Jurkat, Clone E6-1 (cell line): Measurements from ENCODE around the gene ST3GAL6.
A peak's percentile ranks its signal among the peaks of the same experiment; 100 is the strongest.

Experiments used
- DNase-seq: peaks from one replicate; pipeline ENCODE4 v3.0.0-alpha.2; 2011; ENCODE audit warnings: low read depth, low spot score
- H3K4me3 ChIP-seq: 2 replicates; pipeline ENCODE4 v1.5.1; 2011; ENCODE audit warnings: mild to moderate bottlenecking, low read length, control low read depth, moderate library complexity

Gene ST3GAL6

DNA sequence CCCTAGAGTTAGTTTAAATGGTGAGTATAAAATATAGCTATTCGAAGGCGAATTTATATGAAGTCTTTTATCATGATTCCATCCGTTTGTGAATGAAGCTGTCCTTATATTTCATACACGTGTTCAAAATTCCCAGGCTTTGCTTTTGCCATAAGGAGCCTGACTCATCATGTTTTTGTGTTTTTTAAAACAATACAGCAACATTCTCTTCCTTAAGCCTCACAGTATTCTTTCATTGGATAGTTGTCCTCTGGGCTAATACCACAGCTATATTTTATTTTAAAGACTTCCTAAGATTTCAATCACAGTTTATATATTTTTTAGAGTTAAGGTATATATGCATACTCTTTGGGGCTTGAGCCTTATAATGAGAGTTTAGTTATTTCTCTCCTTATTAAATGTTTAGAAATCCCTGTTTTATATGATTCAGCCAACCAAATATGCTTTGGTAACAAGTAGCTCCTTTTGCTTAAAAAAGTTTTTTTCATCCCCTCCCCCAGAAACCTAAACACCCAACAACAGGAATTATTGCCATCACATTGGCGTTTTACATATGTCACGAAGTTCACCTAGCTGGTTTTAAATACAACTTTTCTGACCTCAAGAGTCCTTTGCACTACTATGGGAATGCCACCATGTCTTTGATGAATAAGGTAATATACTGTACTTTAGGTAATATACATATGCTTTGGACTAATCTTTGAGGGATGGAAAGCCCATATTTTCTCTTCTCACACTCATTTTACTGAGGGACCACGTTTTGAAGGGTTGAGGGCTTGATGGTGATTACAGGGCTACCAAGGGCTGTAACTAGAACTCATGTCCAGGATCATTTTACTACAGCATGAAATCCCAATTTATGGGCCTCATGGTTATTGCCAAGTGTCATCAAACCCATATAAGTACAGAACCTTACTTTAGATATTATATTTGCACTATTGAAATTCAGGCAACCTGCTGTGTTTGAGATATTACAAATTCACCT, 28.5 kb downstream of the ST3GAL6 start:
- no peak overlapping the region for H3K4me3 ChIP-seq
- no peak for DNase-seq

DNA sequence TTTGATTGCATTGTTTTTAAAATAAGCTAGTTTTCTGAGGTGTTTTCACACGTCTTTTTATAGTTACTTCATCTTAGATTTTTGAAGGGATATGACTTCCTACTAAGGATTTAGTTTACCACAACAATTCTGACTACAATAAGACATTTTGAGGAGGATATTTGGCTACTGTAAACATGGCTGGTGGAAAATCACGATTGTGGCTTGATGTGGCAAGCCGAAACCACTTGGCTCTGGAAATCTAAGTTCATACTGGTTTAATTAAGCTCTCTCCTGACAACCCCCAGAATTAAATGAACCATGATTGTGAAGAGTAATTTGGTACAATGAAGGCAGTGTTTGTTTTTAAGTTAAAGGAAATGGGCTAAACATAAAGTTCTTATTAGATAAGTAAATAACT, 30.8 kb downstream of the ST3GAL6 start:
- no peak for DNase-seq
- no peak overlapping the region for H3K4me3 ChIP-seq

DNA sequence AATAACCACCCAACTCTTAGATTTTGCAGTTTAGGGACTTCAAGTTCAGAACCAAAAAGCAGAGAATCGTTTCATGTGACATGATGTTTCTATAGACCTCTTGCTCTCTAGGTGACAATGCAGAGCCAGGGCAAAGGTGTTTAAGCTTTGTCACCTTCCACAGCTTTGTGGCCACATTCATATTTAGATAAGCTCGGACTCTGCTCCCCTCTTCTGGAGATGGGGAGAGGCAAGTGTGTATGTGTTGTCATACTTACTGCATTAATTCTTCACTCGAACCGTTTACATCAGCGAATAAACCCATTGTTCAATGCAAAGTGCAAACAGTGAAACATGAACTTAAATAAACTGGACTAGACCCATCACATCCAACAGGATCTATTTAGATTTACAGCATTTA, 33.2 kb downstream of the ST3GAL6 start:
- H3K4me3 ChIP-seq: no peak overlapping the region
- DNase-seq: no peak

DNA sequence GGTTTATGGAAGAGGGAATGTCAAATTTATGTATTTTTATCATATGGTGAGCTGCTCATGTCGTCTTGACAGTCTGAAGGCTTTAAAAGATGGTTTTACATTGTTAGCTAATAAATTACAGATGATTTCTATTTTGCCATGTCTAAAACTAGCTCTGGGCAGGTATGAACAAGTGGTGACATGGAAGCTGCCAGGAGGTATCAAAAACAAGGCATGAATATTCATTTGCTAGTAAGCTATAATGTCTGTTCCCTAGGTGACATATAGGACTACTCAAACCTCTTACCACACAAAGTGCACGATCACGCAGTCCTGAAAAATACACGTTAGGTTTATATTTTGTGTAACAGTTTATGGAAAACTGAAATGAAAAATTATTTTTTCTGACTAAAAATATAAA, 34.8 kb downstream of the ST3GAL6 start:
- DNase-seq: no peak

DNA sequence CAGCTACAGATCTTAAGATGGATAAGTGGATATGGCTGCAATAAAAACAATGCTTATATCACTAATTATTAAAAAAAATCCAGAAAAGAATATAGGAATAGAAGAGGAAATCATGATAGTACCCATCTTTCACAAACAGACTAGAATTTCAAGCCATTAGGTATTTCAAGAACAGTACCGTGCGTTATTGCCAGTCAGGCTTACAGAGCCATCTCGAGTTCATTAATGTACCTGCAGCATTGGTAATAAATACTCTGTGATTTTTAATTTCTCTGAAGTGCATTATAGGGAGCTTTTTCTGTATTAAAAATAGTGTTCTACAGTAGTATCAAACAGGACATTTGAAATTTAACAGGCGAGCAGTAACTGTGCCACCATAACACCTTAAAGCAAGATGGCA, 35.7 kb downstream of the ST3GAL6 start:
- no peak for DNase-seq
- H3K4me3 ChIP-seq: no peak overlapping the region

More for the DNA sequence above, 34.8 kb downstream of the ST3GAL6 start:
- H3K4me3 ChIP-seq: no peak overlapping the region

DNA sequence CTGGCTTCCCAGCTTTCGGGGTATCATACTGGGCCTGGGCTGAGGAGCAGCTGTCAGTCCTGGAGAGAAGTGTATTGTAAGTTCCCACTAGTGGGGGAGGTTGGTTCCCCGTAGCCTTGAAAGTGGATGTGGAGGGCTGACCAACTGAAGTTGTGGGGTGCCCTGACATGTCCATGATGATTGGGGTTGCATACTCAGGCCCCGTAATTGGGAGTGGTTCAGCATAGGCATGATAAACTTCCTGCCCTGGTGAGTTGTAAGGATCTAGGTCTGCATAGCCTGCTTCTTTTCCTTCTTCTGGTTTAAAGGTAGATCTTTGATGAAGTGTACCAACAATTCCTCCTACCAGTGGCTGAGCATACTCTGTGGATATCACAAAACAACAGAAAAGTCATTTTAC, 36.3 kb downstream of the ST3GAL6 start:
- DNase-seq: no peak
- no peak overlapping the region for H3K4me3 ChIP-seq

DNA sequence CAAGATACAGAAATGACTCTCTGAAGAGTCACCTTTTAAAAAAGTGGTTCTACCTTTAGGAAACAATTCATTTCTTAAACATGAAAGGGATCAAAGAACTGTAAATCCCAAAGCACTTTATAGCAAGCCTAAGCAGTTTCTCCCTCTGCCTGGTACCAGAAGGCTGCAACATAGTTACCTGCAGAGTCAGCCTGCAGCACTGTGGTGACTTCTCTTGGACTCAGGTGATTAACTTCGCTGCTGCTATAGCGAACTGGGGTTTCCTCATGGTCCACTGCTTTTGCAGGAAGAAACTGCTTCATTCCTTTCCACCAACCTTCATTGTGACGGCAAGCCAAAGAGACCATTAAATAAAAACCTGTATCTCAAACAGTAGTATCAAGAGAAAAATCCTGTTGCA, 37.3 kb downstream of the ST3GAL6 start:
- DNase-seq: no peak
- no peak overlapping the region for H3K4me3 ChIP-seq

DNA sequence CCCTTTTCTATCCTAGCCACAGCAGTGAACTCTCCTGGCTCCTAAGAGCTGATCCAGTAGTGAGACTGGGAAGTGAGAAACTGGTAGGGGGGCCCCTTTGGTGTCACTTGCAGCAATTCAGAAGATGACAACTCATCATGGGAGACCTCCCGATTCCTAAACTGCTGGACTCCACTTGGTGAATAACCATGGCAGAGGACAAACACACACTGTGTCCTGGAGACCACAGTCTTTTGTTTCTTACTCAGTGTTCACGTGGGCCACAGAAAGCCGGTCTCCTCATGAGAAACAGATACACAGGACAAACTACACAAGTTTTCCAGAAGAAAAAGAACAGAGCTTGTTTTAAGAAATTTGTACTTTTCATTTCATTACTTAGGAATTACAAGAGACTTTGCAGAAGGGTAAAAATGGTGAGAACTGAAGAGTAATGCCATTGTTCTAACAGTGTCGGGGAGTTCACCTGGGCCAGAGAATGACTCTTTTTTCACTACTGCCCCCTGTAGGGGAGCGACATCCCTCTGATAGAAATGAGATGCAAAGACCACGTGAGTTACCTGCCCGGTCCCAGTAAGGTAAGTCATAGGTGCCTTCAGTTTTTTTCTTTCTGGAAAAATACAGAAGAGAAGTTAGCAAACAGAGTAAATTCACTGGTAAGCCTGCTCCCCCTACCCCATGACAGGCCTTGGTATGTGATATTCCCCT, 38.1 kb downstream of the ST3GAL6 start:
- H3K4me3 ChIP-seq: no peak overlapping the region

DNA sequence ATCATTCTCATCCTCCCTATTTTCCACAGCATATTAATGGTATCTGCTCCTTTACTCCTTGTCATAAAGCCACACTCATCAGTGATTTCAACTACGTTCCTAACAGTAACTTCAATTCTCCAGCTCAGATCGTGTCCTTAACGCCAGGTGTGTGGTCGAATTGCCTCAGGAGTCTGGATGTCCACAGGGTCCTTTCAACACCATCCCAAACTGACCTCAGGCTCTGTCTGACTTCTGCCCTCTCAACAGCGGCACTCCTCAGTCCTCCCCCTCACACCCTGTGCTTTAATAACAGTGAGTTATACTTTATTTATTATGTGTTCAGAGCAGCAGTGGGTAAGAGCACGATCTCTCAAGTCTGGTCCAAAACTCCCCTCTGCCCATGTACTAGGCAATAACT, 42.4 kb downstream of the ST3GAL6 start:
- no peak for DNase-seq
- no peak overlapping the region for H3K4me3 ChIP-seq

More for the DNA sequence above, 38.1 kb downstream of the ST3GAL6 start:
- no peak for DNase-seq

DNA sequence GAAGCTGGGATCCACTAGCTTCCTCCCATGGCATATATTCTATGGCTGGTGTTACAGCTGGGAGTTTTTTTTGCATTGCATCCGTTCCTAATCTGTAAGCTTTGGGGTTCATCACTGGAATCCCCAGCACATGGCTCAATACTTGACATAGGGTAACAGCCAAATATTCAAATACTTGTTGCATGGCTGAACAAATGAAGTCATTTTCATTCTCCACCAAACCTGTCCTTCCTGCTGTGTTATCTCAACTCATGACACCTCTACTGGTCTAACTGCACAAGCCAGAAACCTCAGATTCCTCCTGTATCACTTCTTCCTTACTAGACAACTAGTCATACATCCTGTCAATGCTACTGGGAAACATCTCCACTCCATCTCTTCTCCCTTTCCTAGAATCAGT, 43.4 kb downstream of the ST3GAL6 start:
- H3K4me3 ChIP-seq: no peak overlapping the region
- DNase-seq: no peak

DNA sequence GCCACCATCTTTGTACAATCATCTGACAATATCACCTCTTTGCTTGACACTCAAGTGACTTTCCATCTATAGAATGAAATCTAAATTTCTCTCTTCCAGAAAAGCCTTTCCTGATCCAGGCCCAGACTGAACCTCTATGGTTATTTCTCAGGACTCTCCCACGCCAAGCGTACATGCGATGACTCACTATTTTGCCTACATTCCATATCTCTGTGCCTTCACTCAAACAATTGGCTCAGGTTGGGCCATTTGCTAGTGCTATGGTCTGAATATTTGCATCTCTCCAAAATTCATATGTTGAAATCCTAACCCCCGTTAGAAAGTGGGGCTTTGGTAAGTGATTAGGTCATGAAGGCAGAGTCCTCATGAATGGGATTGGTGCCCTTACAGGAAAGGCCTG, 43.9 kb downstream of the ST3GAL6 start:
- DNase-seq: no peak
- H3K4me3 ChIP-seq: no peak overlapping the region

DNA sequence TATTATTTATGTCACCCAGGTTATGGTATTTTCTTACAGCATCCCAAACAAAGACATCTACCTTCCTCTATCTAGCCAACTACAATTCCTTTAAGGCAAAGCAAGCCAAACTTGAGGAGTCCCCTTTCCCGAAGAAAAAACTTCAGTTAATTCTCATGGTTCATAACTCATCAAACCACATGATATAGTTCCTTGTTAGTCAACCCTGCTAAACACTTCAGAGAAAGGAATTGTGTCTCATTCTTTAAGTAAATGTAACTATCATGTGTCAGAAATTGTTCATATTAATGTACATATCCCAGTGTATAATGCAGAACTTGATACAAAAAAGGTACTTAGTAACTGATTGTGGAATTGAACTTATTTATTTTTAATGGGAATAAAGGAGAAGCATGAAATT, 44.4 kb downstream of the ST3GAL6 start:
- H3K4me3 ChIP-seq: no peak overlapping the region
- DNase-seq: no peak

DNA sequence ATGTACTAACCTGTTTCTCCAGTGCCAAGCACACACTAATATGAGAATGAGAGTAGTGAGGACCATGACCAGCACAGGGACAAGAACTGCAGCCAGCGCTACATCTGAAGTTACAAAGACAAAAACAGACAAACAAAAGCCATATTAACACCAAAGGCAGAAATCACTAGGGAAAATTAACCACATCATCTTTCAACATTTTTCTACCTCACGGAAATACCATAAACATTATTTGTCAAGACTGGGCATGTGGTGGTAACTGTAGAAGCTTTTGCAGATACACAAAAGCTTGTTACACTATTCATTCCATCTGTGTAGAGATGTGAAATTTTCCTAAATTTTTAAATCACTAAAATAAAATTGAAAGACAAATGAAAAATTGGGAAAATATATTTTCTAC, 44.9 kb downstream of the ST3GAL6 start:
- DNase-seq: no peak
- H3K4me3 ChIP-seq: no peak overlapping the region

DNA sequence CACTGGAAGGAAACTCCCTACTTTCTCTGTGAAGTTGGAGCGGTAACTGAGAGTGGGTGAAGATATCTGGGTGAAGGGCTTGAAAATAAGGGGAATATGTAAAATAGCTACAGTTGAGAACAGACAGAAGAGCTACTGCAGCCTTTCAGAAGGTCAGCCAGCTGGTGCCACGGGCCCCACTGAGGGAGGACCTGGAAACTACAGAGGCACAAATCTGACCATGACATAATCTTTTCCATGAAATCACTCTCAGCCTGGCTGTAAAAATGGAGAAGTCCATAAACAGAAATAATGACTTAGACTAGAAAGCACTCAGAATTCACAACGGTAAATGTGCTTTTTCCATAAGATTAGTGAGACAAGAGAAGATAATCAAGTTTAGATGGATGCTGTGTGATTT, 46.4 kb downstream of the ST3GAL6 start:
- no peak for DNase-seq
- H3K4me3 ChIP-seq: no peak overlapping the region

DNA sequence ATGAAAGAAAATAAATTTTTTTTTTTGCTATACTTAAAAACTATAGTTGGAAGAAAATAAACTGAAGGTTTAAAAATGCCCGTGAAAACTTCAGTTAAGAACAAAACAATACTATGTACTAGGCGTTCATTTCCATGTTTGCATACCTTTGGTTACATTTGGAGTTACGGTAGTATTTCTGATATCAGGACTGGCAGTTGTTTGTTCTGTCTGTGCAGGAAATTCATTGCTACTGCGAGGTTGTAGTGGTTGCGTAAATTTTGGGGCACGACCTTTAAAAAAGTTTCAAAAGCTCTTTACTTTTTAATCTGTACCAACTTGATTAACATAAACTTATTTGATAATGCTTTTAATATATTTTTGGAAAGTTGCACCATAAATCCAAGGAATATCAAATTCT, 47.9 kb downstream of the ST3GAL6 start:
- H3K4me3 ChIP-seq: no peak overlapping the region

DNA sequence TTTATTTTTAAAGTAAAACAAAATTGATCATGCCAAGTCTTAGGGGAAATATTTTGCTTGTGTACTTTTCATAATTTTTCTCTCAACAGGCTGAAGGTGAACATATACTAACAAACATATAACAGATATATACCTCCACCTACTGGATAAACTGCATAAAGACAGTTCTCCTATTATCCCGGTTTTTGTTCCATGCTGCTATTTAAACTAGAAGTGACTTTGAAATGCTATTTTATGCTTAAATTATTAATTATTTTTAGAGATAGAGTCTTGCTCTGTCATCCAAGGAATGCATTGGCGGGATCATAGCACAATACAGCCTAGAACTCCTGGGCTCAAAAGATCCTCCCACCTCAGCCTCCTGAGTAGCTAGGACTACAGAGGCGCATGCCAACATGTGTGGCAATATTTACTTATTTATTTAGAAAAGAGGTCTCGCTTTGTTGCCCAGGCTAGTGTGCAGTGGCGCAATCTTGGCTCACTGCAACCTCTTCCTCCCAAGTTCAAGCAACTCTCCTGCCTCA, 49.8 kb downstream of the ST3GAL6 start:
- peak; percentile 32 for DNase-seq
- no peak overlapping the region for H3K4me3 ChIP-seq

More for the DNA sequence above, 47.9 kb downstream of the ST3GAL6 start:
- no peak for DNase-seq

DNA sequence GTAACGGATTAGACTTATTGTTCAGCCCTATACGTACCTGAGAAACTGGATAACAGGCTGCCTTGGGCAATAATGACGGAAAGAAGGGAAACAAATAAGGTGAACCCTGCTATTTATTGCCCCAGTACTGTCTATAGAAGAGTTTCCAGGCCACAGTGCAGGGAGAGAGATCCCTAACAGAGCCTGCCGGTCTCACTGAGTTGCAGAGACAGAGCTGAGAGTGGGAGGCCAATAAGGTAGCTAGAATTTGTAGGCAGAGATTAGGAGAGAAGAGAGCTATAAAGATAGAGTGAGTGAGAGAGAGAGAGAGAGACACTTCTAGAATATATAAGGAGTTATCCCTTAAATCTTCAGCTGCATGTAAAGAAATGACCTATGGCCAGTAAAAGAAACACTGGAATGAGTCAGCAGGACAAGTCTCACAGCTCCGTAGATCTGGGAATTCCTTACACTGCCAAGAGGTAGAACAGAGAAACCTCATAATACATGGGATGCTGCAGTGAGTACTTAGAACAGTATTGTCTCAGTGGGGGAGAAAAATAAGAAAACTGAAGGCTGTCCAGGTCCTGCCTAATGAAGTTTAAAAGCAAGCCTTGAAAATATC, 51.8 kb downstream of the ST3GAL6 start:
- no peak for DNase-seq
- H3K4me3 ChIP-seq: no peak overlapping the region

DNA sequence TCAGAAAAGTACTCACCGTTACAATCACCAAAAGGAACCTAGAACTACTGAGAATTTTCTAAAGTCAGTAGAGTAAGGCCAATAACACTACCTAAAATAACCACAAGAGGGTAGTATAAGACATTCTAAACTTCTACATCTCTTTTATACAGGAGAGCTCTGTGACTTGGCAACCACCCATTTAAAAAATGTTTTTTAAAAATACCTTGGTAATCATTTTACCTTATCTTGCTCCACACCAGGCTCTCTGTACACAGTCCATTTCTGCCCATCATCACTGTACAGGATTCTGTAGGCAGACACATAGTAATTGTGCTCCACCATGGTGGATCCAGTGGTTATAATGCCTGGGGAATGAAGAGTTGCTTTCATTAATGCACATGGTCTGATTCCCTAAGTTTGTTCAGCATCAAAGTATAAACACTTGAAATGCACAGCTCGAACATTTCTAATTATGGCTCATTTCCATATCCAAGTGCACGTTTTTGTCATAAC, 54.5 kb downstream of the ST3GAL6 start:
- peak; percentile 47 for DNase-seq
- no peak overlapping the region for H3K4me3 ChIP-seq

DNA sequence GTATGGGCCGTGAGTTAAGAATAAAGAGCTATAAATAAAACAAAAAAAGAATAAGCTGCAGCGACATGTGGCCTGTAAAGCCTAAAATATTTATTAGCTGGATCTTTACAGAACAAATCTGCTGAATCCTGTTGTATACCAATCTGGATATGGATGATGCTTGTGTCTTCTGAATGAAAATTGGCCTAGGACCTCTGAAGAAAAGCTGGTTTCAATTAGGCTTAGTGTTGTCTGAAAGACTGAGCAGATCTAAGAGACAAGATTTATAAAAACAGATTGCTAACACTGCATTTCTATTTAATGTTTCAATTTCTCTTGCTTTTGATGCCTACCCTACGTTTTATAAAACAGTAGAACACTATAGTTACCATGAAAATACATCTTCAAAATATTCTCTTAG, 57.9 kb downstream of the ST3GAL6 start:
- H3K4me3 ChIP-seq: no peak overlapping the region
- DNase-seq: no peak

DNA sequence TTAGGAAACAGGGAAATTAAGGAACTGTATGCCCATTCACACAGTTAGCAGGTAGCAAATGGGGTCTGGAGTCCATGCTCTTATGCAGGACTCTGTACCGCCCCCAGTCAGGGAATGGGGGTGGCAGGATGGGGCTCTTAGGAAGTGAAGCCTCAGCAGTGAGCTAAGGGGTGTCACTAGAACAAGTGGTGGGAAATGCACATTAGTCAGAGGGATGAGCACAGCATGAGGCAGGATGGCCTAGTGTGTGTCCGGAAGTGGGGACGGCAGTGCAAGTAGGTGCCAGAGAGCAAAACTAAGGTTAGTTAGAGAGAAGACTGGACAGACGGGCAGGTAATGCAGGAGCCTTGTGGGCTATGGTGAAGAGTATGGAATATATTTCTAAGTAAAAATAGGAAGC, 60.7 kb downstream of the ST3GAL6 start:
- no peak for DNase-seq
- H3K4me3 ChIP-seq: no peak overlapping the region
